Activated CD4-positive, alpha-beta T cell treated with anti-CD3 and anti-CD28 coated beads, Interleukin-2, Interleukin-6, amounts not matched to agents 100 ng/mL and 50 ng/mL, durations not matched to agents 16 hours and 8 hours (primary cell): ENCODE data around the gene OR10H4.
"Not testable (repeated sequence)": the region's sequence is repeated elsewhere in the genome, so short reads cannot be mapped to it uniquely, and the experiment has no call there.

Source experiments
- DNase-seq: peaks from one replicate; pipeline ENCODE4 v3.0.0-alpha.2; 2020

Gene OR10H4

GRCh38 chr19:15944401-15944800 is 4.4 kb upstream of the OR10H4 start:
- DNase-seq = no peak

GRCh38 chr19:15945301-15945700 is 3.5 kb upstream of the OR10H4 start:
- DNase-seq = no peak

- no peak for DNase-seq
Measured at GRCh38 chr19:15954820-15955219, 6.0 kb downstream of the OR10H4 start.

- peak; percentile 4 for DNase-seq
Measured at GRCh38 chr19:15962319-15962718, 13.5 kb downstream of the OR10H4 start.

GRCh38 chr19:15964231-15964630 is 15.4 kb downstream of the OR10H4 start:
- DNase-seq = no peak

GRCh38 chr19:15971224-15971780 is 22.5 kb downstream of the OR10H4 start:
- no peak for DNase-seq

GRCh38 chr19:15972043-15972442 is 23.2 kb downstream of the OR10H4 start:
- not testable (repeated sequence) for DNase-seq

GRCh38 chr19:15974856-15975255 is 26.0 kb downstream of the OR10H4 start:
- DNase-seq = no peak

- DNase-seq = no peak
Measured at GRCh38 chr19:15976836-15977689, 28.3 kb downstream of the OR10H4 start.

- no peak for DNase-seq
Measured at GRCh38 chr19:15977690-15978089, 28.9 kb downstream of the OR10H4 start.

GRCh38 chr19:15979293-15979692 is 30.5 kb downstream of the OR10H4 start:
- no peak for DNase-seq

GRCh38 chr19:15985831-15986230 is 37.0 kb downstream of the OR10H4 start:
- DNase-seq = not testable (repeated sequence)

- no peak for DNase-seq
Measured at GRCh38 chr19:15986701-15987100, 37.9 kb downstream of the OR10H4 start.

GRCh38 chr19:15989889-15990288 is 41.1 kb downstream of the OR10H4 start:
- DNase-seq = no peak

GRCh38 chr19:15991602-15992001 is 42.8 kb downstream of the OR10H4 start:
- no peak for DNase-seq

GRCh38 chr19:15992014-15992413 is 43.2 kb downstream of the OR10H4 start:
- no peak for DNase-seq

- no peak for DNase-seq
Measured at GRCh38 chr19:15995536-15995935, 46.7 kb downstream of the OR10H4 start.

- no peak for DNase-seq
Measured at GRCh38 chr19:15998166-15998565, 49.4 kb downstream of the OR10H4 start.
